HepG2 (cell line): ENCODE data around the gene STMN3. TPM values are rescaled to one million over a fixed set of nuclear protein-coding genes. Genes with fewer than 3 reads are reported as not detected.

ENCODE experiments used
- CC2D1A ChIP-seq: sonication (generic); formaldehyde crosslinking; IDR thresholded peaks from 2 replicates; pipeline ENCODE4 v1.8.1; 2023; ENCODE audit warnings: mild to moderate bottlenecking, missing genetic modification reagents
- IRF2 ChIP-seq: IDR thresholded peaks from 2 replicates; pipeline ENCODE4 v1.6.1; 2018; ENCODE audit warnings: missing genetic modification reagents, missing compliant biosample characterization
- ISL2 ChIP-seq: sonication (generic); formaldehyde crosslinking; IDR thresholded peaks from 2 replicates; pipeline ENCODE4 v1.5.0; 2020; ENCODE audit warnings: missing genetic modification reagents
- MAFK ChIP-seq, 2 experiments: IDR thresholded peaks in 1 of 2; conservative IDR thresholded peaks in 1 of 2; 2 replicates each; pipeline ENCODE4 v1.6.1; 2011; ENCODE audit warnings: improper control_type of control experiment in 2 of 2, low read length in 2 of 2
- MLLT10 ChIP-seq: sonication (generic); formaldehyde crosslinking; IDR thresholded peaks from 2 replicates; pipeline ENCODE4 v1.4.0; 2020; ENCODE audit warnings: missing genetic modification reagents
- MXI1 ChIP-seq: IDR thresholded peaks from 3 replicates; pipeline ENCODE4 v1.6.1; 2012; ENCODE audit warnings: low read depth, low read length, inconsistent platforms, borderline replicate concordance
- NFE2L2 ChIP-seq: fragments of 150-350 bp; IDR thresholded peaks from 2 replicates; pipeline ENCODE4 v1.6.1; 2014; ENCODE audit warnings: low read length
- PCBP2 ChIP-seq: fragments of 200-400 bp; formaldehyde crosslinking; optimal IDR thresholded peaks from 2 replicates; pipeline ENCODE3; 2018; ENCODE audit warnings: low read length, low read depth; ENCODE audit not compliant: poor library complexity, severe bottlenecking
- SP140L ChIP-seq: sonication (generic); formaldehyde crosslinking; IDR thresholded peaks from 2 replicates; pipeline ENCODE4 v1.4.0; 2020; ENCODE audit warnings: missing genetic modification reagents, borderline replicate concordance
- STAG1 ChIP-seq: sonication (generic); formaldehyde crosslinking; IDR thresholded peaks from 2 replicates; pipeline ENCODE4 v1.4.0; 2020; ENCODE audit warnings: missing genetic modification reagents
- ZFP37 ChIP-seq: sonication (generic); formaldehyde crosslinking; IDR thresholded peaks from 2 replicates; pipeline ENCODE4 v1.4.0; 2020; ENCODE audit warnings: missing genetic modification reagents, borderline replicate concordance
- ZMYM3 ChIP-seq: sonication (generic); formaldehyde crosslinking; IDR thresholded peaks from 2 replicates; pipeline ENCODE4 v1.5.1; 2020; ENCODE audit warnings: mild to moderate bottlenecking, missing genetic modification reagents
- ZNF235 ChIP-seq: sonication (generic); formaldehyde crosslinking; IDR thresholded peaks from 2 replicates; pipeline ENCODE4 v1.8.1; 2023; ENCODE audit warnings: mild to moderate bottlenecking, missing genetic modification reagents, borderline replicate concordance
- ZNF343 ChIP-seq: sonication (generic); formaldehyde crosslinking; IDR thresholded peaks from 2 replicates; pipeline ENCODE4 v1.4.0; 2020; ENCODE audit warnings: mild to moderate bottlenecking, missing genetic modification reagents
- ZNF552 ChIP-seq: sonication (generic); formaldehyde crosslinking; IDR thresholded peaks from 2 replicates; pipeline ENCODE4 v1.9.0; 2022; ENCODE audit warnings: missing genetic modification reagents, mild to moderate bottlenecking, borderline replicate concordance
- ZNF556 ChIP-seq: sonication (generic); formaldehyde crosslinking; IDR thresholded peaks from 2 replicates; pipeline ENCODE4 v1.4.0; 2020; ENCODE audit warnings: mild to moderate bottlenecking, missing genetic modification reagents, borderline replicate concordance
- ZNF607 ChIP-seq: sonication (generic); formaldehyde crosslinking; IDR thresholded peaks from 2 replicates; pipeline ENCODE4 v1.5.1; 2020; ENCODE audit warnings: missing genetic modification reagents, mild to moderate bottlenecking, borderline replicate concordance
- ZNF678 ChIP-seq: sonication (generic); formaldehyde crosslinking; IDR thresholded peaks from 2 replicates; pipeline ENCODE4 v1.4.0; 2020; ENCODE audit warnings: mild to moderate bottlenecking, missing genetic modification reagents
- ZNF737 ChIP-seq: sonication (generic); formaldehyde crosslinking; IDR thresholded peaks from 2 replicates; pipeline ENCODE4 v1.5.0; 2020; ENCODE audit warnings: missing genetic modification reagents, mild to moderate bottlenecking, borderline replicate concordance
- ZNF747 ChIP-seq: sonication (generic); formaldehyde crosslinking; IDR thresholded peaks from 2 replicates; pipeline ENCODE4 v1.8.1; 2023; ENCODE audit warnings: missing genetic modification reagents, mild to moderate bottlenecking, borderline replicate concordance
- ZSCAN12 ChIP-seq: sonication (generic); formaldehyde crosslinking; IDR thresholded peaks from 2 replicates; pipeline ENCODE4 v1.9.0; 2021; ENCODE audit warnings: mild to moderate bottlenecking, missing genetic modification reagents
- polyA plus RNA-seq, 8 experiments: library from polyadenylated mRNA; depleted of rRNA in 3 of 8; stranded (reverse) in 7 of 8; unstranded in 1 of 8; fragments of >200 nt; fragmentation: Illumina TruSeq in 4 of 8; extraction: Trizol in 4 of 8; gene quantifications; 2 replicates each; pipeline versions ENCODE4 v1.2.1 to v1.2.3, GENCODE V29; 2011 to 2016; ENCODE audit warnings: low read depth in 4 of 8, missing spikeins in 1 of 8, mixed read lengths in 1 of 8; ENCODE audit not compliant: insufficient read depth in 1 of 8
- total RNA-seq, 5 experiments: library from RNA; depleted of rRNA; stranded (reverse); fragments of >200 nt; fragmentation: Illumina TruSeq; extraction: Trizol; gene quantifications; 2 replicates each; pipeline ENCODE4 v1.2.3, GENCODE V29; 2016; ENCODE audit warnings: low read depth in 1 of 5
- TF ChIP-seq, protein P1 (sequence below): IDR thresholded peaks from 2 replicates; pipeline ENCODE4 v1.6.1; 2016; ENCODE audit warnings: missing compliant biosample characterization, missing genetic modification reagents, borderline replicate concordance
- TF ChIP-seq, protein P2 (sequence below): sonication (generic); formaldehyde crosslinking; conservative IDR thresholded peaks from 2 replicates; pipeline ENCODE4 v1.8.0; 2022; ENCODE audit warnings: low read depth, missing genetic modification reagents
- TF ChIP-seq, protein P3 (sequence below): sonication (generic); formaldehyde crosslinking; IDR thresholded peaks from 2 replicates; pipeline ENCODE4 v1.4.0; 2020; ENCODE audit warnings: mild to moderate bottlenecking, missing genetic modification reagents
- TF ChIP-seq, protein P4 (sequence below): sonication (generic); formaldehyde crosslinking; IDR thresholded peaks from 2 replicates; pipeline ENCODE4 v1.5.0; 2020; ENCODE audit warnings: missing genetic modification reagents

STMN3 gene
- total and polyA plus RNA-seq, 2 of the 13 experiments (the other 11 are each of a cell fraction or from before 2014, with no cell fraction given) = 21.0 to 48.3 TPM

DNA sequence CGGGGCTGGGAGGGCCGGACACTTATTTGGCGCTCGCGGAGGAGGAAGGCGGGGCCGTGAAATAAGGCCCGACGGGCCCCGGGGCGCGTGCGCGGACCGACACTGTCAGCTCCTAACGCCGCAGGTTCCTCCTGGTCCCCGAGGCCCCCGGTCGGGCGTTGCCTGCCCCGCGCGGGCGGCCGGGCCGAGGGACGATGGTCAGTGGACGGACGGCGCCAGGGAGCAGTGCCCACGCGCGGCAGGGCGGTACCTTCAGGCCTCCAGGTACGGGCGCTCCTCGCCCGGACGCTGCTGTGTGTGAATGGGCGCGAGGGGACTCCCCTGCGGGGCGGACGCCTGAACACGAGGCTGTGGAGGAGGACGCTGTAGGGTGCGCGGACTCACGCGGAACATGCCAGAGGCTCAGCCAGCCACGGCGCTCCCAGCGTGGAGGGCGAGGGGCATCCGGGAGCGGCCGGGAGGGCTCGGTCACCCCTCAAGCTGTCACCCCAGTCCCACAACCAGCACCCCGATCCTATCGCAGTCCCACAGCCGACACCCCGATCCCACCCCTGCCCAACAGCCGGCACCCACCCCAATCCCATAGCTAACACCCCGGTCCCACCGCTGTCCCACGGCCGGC is 26.0 kb downstream of the STMN3 start (continued):
- TF ChIP-seq PCBP2 (no peak), ISL2 (CRISPR knock-in tag) (peak; percentile 85), ZNF747 (peak; percentile 96), ZNF552 (peak; percentile 61; the same call in 1 of the 2 replicates), STAG1 (peak; percentile 32; the same call in 1 of the 2 replicates), MXI1 (peak; percentile 100), ZNF343 (CRISPR knock-in tag) (peak; percentile 64; the same call in 1 of the 2 replicates), ZNF235 (CRISPR knock-in tag) (peak; percentile 95; the same call in 1 of the 2 replicates), ZNF678 (peak; percentile 81; the same call in 1 of the 2 replicates), IRF2 (CRISPR knock-in tag) (peak; percentile 72; the same call in 1 of the 2 replicates), ZMYM3 (CRISPR knock-in tag) (no peak), ZSCAN12 (CRISPR knock-in tag) (peak; percentile 97), ZNF556 (CRISPR knock-in tag) (peak; percentile 94; the same call in 1 of the 2 replicates), MLLT10 (no peak), ZNF607 (CRISPR knock-in tag) (peak; percentile 97), NFE2L2 (no peak), ZFP37 (CRISPR knock-in tag) (0 out of 2 replicates have a peak, but pooled peaks have one; percentile 58), CC2D1A (CRISPR knock-in tag) (no peak), MAFK (conservative IDR thresholded peaks at IDR 0.05 in 1 of 2, IDR thresholded peaks at IDR 0.05 in 1 of 2; ENCODE audit: low read length in 2 of 2) (no peak), SP140L (CRISPR knock-in tag) (peak; percentile 65; the same call in 1 of the 2 replicates), ZNF737 (CRISPR knock-in tag) (no peak)
- TF ChIP-seq, protein P1, sequence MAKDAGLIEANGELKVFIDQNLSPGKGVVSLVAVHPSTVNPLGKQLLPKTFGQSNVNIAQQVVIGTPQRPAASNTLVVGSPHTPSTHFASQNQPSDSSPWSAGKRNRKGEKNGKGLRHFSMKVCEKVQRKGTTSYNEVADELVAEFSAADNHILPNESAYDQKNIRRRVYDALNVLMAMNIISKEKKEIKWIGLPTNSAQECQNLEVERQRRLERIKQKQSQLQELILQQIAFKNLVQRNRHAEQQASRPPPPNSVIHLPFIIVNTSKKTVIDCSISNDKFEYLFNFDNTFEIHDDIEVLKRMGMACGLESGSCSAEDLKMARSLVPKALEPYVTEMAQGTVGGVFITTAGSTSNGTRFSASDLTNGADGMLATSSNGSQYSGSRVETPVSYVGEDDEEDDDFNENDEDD (CRISPR knock-in tag) = peak; percentile 86
- TF ChIP-seq, protein P2, sequence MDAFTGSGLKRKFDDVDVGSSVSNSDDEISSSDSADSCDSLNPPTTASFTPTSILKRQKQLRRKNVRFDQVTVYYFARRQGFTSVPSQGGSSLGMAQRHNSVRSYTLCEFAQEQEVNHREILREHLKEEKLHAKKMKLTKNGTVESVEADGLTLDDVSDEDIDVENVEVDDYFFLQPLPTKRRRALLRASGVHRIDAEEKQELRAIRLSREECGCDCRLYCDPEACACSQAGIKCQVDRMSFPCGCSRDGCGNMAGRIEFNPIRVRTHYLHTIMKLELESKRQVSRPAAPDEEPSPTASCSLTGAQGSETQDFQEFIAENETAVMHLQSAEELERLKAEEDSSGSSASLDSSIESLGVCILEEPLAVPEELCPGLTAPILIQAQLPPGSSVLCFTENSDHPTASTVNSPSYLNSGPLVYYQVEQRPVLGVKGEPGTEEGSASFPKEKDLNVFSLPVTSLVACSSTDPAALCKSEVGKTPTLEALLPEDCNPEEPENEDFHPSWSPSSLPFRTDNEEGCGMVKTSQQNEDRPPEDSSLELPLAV (CRISPR knock-in tag) = peak; percentile 92
- TF ChIP-seq, protein P3, sequence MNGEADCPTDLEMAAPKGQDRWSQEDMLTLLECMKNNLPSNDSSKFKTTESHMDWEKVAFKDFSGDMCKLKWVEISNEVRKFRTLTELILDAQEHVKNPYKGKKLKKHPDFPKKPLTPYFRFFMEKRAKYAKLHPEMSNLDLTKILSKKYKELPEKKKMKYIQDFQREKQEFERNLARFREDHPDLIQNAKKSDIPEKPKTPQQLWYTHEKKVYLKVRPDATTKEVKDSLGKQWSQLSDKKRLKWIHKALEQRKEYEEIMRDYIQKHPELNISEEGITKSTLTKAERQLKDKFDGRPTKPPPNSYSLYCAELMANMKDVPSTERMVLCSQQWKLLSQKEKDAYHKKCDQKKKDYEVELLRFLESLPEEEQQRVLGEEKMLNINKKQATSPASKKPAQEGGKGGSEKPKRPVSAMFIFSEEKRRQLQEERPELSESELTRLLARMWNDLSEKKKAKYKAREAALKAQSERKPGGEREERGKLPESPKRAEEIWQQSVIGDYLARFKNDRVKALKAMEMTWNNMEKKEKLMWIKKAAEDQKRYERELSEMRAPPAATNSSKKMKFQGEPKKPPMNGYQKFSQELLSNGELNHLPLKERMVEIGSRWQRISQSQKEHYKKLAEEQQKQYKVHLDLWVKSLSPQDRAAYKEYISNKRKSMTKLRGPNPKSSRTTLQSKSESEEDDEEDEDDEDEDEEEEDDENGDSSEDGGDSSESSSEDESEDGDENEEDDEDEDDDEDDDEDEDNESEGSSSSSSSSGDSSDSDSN = peak; percentile 93
- TF ChIP-seq, protein P4, sequence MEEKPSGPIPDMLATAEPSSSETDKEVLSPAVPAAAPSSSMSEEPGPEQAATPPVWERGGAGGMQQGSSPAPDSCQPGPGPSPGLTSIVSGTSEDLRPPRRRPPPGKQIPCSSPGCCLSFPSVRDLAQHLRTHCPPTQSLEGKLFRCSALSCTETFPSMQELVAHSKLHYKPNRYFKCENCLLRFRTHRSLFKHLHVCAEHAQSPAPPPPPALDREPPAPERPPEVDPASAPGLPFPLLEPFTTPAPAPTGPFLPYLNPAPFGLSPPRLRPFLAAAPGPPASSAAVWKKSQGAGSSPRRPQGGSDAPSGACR (CRISPR knock-in tag) = peak; percentile 91; the same call in 1 of the 2 replicates
